Esophagus muscularis mucosa (tissue), 4 donors: ENCODE data around the gene PCIF1. TPM values are rescaled to one million over a fixed set of nuclear protein-coding genes. Genes with fewer than 3 reads are reported as not detected.

ENCODE experiments used
- DNase-seq: peaks from one replicate; pipeline ENCODE4 v3.0.0-alpha.2; 2017; ENCODE audit errors: extremely low spot score
- H3K27ac ChIP-seq, 4 donors: fragments of 200-600 bp; sonication (generic); replicated peaks in 1 of 4; 1 replicate in 3 of 4; 2 replicates in 1 of 4; pipeline ENCODE4 v1.5.1; 2016 to 2019; ENCODE audit warnings: mild to moderate bottlenecking in 1 of 4
- H3K27me3 ChIP-seq, 4 donors: fragments of 200-600 bp; sonication (generic); one replicate each; pipeline versions ENCODE4 v1.5.1 to v1.6.0; 2016 to 2019
- H3K36me3 ChIP-seq, 4 donors: fragments of 200-600 bp; sonication (generic); one replicate each; pipeline ENCODE4 v1.5.1; 2016 to 2019
- H3K4me1 ChIP-seq, 4 donors: fragments of 200-600 bp; sonication (generic); one replicate each; pipeline ENCODE4 v1.5.1; 2016 to 2019
- H3K4me3 ChIP-seq, 4 donors: fragments of 200-600 bp; sonication (generic); 1 replicate in 2 of 4; 2 replicates in 2 of 4; pipeline ENCODE4 v1.5.1; 2016 to 2019; ENCODE audit warnings: mild to moderate bottlenecking in 4 of 4, moderate library complexity in 1 of 4
- H3K9me3 ChIP-seq, 4 donors: fragments of 200-600 bp; sonication (generic); 1 replicate in 3 of 4; 2 replicates in 1 of 4; pipeline ENCODE4 v1.5.1; 2016 to 2019
- EP300 ChIP-seq: sonication (generic); formaldehyde crosslinking; IDR thresholded peaks from one replicate; pipeline ENCODE4 v1.6.1; 2017; ENCODE audit warnings: antibody characterized with exemption
- POLR2A ChIP-seq: fragments of 450-650 bp; IDR thresholded peaks from one replicate; pipeline ENCODE4 v1.6.1; 2017; ENCODE audit warnings: antibody characterized with exemption, moderate library complexity, mild to moderate bottlenecking, low read depth
- POLR2AphosphoS5 ChIP-seq, 2 donors: sonication (generic); formaldehyde crosslinking; IDR thresholded peaks; one replicate each; pipeline ENCODE4 v1.6.1; 2017; ENCODE audit warnings: antibody characterized with exemption in 2 of 2
- WGBS: methylation state at CpG from one replicate; pipeline ENCODE4 v1.1.5; 2018; 5-methylcytosine and 5-hydroxymethylcytosine counted together
- intact Hi-C: fragments of 100-400 bp; cut with DNase I; formaldehyde crosslinking; loops from one replicate; pipeline ENCODE4 v1.15.1; 2023
- total RNA-seq, 4 donors: library from RNA; depleted of rRNA; stranded (reverse); fragments of >200 nt; gene quantifications; one replicate each; pipeline versions ENCODE4 v1.1.0 to v1.2.1, GENCODE V29; 2016
- TF ChIP-seq, protein P1 (sequence below), 3 experiments: fragments of 200-600 bp in 2 of 3; fragments of 450-650 bp in 1 of 3; sonication (generic) in 2 of 3; IDR thresholded peaks; one replicate each; pipeline ENCODE4 v1.5.1; 2017 to 2019; ENCODE audit warnings: antibody characterized with exemption in 3 of 3, mild to moderate bottlenecking in 2 of 3, moderate library complexity in 1 of 3

The PCIF1 gene
- total RNA-seq, 4 donors from 2014 or later = 35.3 to 51.2 (median 37.2) TPM

DNA sequence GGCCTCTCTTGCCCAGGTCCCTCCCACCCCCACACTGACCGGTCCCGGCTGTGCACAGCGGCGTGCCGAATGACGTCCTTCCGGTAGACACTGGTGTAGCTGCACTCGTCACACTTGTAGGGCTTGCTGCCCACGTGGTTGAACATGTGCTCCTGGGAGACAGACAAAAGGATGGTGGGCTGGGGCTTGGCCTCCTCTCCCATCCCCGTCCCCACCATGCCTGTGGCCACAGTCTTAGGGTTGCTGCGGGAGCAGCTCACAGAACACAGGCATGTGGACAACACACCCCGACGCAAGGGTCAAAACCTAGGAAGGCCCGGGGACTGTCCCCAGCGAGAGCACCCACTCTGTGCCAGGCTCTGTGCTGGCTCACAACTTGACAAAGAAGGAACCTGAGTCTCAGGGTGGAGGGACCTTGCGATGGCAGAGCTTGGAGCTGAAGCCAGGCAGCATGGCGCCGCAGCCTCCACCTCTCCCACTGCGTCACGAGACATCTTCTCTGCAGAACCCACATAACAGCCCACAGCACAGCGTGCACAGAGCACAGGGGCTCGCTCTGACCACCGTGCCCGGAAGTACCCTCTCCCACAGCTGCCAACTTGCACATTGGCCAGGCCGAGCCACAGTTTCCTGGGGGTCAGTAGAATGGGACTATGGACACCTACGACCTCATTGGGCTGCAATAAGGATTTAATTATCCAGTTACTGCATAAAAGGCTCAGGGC, 27.7 kb downstream of the PCIF1 start:
- no peak for DNase-seq
- H3K36me3 ChIP-seq = peaks cover 87 to 100% (median 100%) of the 10 kb centered on the region in 4 donors
- H3K27ac ChIP-seq = no peak overlapping the region
- H3K4me3 ChIP-seq = no peak overlapping the region
- 93% methylated on average over 18 of the region's 26 CpGs for WGBS
- H3K9me3 ChIP-seq = no peaks in the 10 kb centered on the region
- no peaks in the 10 kb centered on the region for H3K4me1 ChIP-seq
- TF ChIP-seq POLR2A (no peak), POLR2AphosphoS5 (IDR thresholded peaks at IDR 0.05) (no peak), EP300 (no peak)
- TF ChIP-seq, protein P1, sequence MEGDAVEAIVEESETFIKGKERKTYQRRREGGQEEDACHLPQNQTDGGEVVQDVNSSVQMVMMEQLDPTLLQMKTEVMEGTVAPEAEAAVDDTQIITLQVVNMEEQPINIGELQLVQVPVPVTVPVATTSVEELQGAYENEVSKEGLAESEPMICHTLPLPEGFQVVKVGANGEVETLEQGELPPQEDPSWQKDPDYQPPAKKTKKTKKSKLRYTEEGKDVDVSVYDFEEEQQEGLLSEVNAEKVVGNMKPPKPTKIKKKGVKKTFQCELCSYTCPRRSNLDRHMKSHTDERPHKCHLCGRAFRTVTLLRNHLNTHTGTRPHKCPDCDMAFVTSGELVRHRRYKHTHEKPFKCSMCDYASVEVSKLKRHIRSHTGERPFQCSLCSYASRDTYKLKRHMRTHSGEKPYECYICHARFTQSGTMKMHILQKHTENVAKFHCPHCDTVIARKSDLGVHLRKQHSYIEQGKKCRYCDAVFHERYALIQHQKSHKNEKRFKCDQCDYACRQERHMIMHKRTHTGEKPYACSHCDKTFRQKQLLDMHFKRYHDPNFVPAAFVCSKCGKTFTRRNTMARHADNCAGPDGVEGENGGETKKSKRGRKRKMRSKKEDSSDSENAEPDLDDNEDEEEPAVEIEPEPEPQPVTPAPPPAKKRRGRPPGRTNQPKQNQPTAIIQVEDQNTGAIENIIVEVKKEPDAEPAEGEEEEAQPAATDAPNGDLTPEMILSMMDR (IDR thresholded peaks at IDR 0.05) = no peak
- intact Hi-C loops = no loop called here
- H3K27me3 ChIP-seq = no peaks in the 10 kb centered on the region

DNA sequence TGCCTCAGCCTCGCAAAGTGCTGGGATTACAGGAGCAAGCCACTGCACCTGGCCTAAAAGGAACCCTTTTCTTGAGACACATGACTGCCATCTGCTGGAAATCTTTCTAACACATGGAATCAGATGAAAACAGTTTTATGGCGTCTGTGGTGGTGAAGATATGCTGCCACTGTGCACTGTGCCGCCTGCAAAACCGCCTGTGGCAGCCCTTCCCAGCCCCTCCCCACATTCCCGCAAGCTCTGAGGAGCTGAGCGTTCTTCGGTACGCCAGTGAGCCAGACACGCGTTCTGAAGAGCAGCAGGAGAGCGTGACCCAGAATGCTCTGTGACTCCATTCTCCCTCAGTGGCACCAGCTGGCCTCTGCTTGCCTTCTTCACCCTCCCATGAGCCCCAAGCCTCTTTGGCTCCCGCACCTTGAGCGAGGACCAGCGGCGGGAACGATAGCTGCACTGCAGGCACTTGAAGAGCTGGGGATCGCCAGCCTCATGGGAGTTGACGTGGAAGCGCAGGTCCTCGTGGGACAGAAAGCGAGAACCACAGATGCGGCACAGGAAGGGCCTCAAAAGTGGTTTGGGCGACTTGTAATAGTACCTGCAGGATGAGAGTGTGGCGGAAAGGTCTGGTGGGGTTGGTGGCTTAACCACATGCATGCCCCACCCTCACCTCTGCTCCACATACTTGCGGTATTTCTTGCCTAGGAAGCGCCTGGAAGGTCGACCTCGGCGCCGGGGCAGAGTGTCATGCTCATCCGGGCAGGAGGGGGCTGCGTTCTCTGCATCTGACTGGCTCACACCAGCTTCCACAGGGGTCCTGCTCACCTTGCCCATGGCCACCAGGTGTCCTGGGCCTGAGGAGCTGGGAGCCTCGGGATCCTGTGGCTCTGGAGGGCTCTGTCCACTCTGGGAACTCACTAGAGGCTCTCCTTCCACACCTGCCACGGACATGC, 28.8 kb downstream of the PCIF1 start:
- peaks cover 88 to 100% (median 100%) of the 10 kb centered on the region in 4 donors for H3K36me3 ChIP-seq
- DNase-seq = no peak
- peaks cover 0 to 3% (median under 1%) of the 10 kb centered on the region in 4 donors for H3K4me1 ChIP-seq
- intact Hi-C loops = no loop called here
- no peaks in the 10 kb centered on the region for H3K9me3 ChIP-seq
- TF ChIP-seq POLR2AphosphoS5 (IDR thresholded peaks at IDR 0.05) (no peak), EP300 (no peak)
- TF ChIP-seq, protein P1 (IDR thresholded peaks at IDR 0.05) = peak in 2 of 3 experiments; percentile 9 to 36
- no peaks in the 10 kb centered on the region for H3K27me3 ChIP-seq
- no peak overlapping the region for H3K4me3 ChIP-seq
- H3K27ac ChIP-seq = no peak overlapping the region
- 81% methylated on average over 34 of the region's 34 CpGs for WGBS

DNA sequence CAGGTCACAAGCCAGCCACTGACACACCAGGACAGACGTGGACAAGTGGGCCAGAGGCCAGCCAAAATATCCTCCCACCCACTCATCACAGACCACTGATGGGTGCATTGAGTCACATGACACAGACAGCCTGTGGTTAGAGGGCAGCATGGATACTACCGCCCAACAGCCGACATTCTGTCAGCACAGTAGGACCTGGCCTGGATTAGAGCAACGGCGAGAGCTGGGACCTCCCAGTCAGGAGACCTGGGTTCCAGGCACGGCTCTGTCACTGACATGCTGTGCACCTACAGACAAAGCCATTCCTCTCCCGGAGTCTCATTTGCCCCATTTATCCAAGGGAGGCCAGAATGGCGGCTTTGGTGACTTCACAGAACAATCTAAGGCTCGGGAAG, 29.5 kb downstream of the PCIF1 start:
- intact Hi-C loops = no loop called here
- peaks cover 86 to 100% (median 98%) of the 10 kb centered on the region in 4 donors for H3K36me3 ChIP-seq
- H3K4me3 ChIP-seq = no peak overlapping the region
- TF ChIP-seq POLR2AphosphoS5 (IDR thresholded peaks at IDR 0.05) (no peak), EP300 (no peak), POLR2A (no peak)
- TF ChIP-seq, protein P1 (IDR thresholded peaks at IDR 0.05) = no peak
- no peaks in the 10 kb centered on the region for H3K27me3 ChIP-seq
- no peak for DNase-seq
- no peaks in the 10 kb centered on the region for H3K9me3 ChIP-seq
- no peak overlapping the region for H3K27ac ChIP-seq
- H3K4me1 ChIP-seq = peaks cover 0 to 10% (median 7%) of the 10 kb centered on the region in 4 donors
- WGBS = 76% methylated on average over 5 of the region's 9 CpGs

- intact Hi-C loops = loop anchor here (5.0 kb wide), 1 partner anchor 153 kb away; the partner anchor contains the start of gene UBE2C
- WGBS = 85% methylated on average over 18 of the region's 18 CpGs
- no peak overlapping the region for H3K4me3 ChIP-seq
- H3K27me3 ChIP-seq = no peaks in the 10 kb centered on the region
- no peak overlapping the region for H3K27ac ChIP-seq
- peaks cover 72 to 94% (median 87%) of the 10 kb centered on the region in 4 donors for H3K36me3 ChIP-seq
- no peak for TF ChIP-seq POLR2AphosphoS5 (IDR thresholded peaks at IDR 0.05)
- TF ChIP-seq EP300 = no peak
- TF ChIP-seq, protein P1 (IDR thresholded peaks at IDR 0.05) = no peak
- no peak for TF ChIP-seq POLR2A
- peaks cover 8 to 24% (median 21%) of the 10 kb centered on the region in 4 donors for H3K4me1 ChIP-seq
- no peaks in the 10 kb centered on the region for H3K9me3 ChIP-seq
- no peak for DNase-seq
Observed at GRCh38 chr20:45965169-45966002, 30.9 kb downstream of the PCIF1 start.
